Measurements from ENCODE around the gene ELMO3. TPM values are rescaled to one million over a fixed set of nuclear protein-coding genes. Genes with fewer than 3 reads are reported as not detected.

Gene ELMO3
- total and polyA plus RNA-seq, 2 of the 13 experiments (the other 11 are each of a cell fraction or from before 2014, with no cell fraction given): 2.6 to 4.0 TPM

GRCh38 chr16:67226804-67227566, 28.1 kb downstream of the ELMO3 start, which contains the start of gene TMEM208 (continued):
- no peak for TF ChIP-seq FOXP1 (IDR thresholded peaks at IDR 0.05)
- TF ChIP-seq FOXP1 (CRISPR knock-in tag; IDR thresholded peaks at IDR 0.05): peak; percentile 52
- TF ChIP-seq ZBTB42 (CRISPR knock-in tag; IDR thresholded peaks at IDR 0.05): 0 out of 2 replicates have a peak, but pooled peaks have one; percentile 55
- no peak; the same call in 1 of the 2 replicates for TF ChIP-seq NR2F2 (IDR thresholded peaks at IDR 0.05; ENCODE audit: borderline replicate concordance, low read depth)
- no peak for TF ChIP-seq GPN1 (CRISPR knock-in tag; IDR thresholded peaks at IDR 0.05; ENCODE audit: borderline replicate concordance)
- TF ChIP-seq NFE2L2 (IDR thresholded peaks at IDR 0.05; ENCODE audit: low read length): no peak
- TF ChIP-seq MXI1 (IDR thresholded peaks at IDR 0.05; ENCODE audit: borderline replicate concordance, low read depth, low read length): peak; percentile 92; the same call in 1 of the 3 replicates
- peak; percentile 99 for TF ChIP-seq ZNF776 (CRISPR knock-in tag; IDR thresholded peaks at IDR 0.05)
- peak; percentile 67 for TF ChIP-seq AGO2 (optimal IDR thresholded peaks at IDR 0.05; ENCODE audit: low read depth, low read length)
- TF ChIP-seq, protein P1, sequence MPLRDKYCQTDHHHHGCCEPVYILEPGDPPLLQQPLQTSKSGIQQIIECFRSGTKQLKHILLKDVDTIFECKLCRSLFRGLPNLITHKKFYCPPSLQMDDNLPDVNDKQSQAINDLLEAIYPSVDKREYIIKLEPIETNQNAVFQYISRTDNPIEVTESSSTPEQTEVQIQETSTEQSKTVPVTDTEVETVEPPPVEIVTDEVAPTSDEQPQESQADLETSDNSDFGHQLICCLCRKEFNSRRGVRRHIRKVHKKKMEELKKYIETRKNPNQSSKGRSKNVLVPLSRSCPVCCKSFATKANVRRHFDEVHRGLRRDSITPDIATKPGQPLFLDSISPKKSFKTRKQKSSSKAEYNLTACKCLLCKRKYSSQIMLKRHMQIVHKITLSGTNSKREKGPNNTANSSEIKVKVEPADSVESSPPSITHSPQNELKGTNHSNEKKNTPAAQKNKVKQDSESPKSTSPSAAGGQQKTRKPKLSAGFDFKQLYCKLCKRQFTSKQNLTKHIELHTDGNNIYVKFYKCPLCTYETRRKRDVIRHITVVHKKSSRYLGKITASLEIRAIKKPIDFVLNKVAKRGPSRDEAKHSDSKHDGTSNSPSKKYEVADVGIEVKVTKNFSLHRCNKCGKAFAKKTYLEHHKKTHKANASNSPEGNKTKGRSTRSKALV (CRISPR knock-in tag; IDR thresholded peaks at IDR 0.05): no peak
- TF ChIP-seq ZNF879 (CRISPR knock-in tag; IDR thresholded peaks at IDR 0.05): no peak
- no peak for TF ChIP-seq ADNP (CRISPR knock-in tag; IDR thresholded peaks at IDR 0.05)
- peak; percentile 86; the same call in 1 of the 2 replicates for TF ChIP-seq NFKB2 (CRISPR knock-in tag; IDR thresholded peaks at IDR 0.05; ENCODE audit: borderline replicate concordance)
- TF ChIP-seq RFX1 (IDR thresholded peaks at IDR 0.05): no peak
- no peak for TF ChIP-seq ZNF180 (CRISPR knock-in tag; IDR thresholded peaks at IDR 0.05; ENCODE audit: borderline replicate concordance, low read depth)
- TF ChIP-seq ZNF687 (CRISPR knock-in tag; IDR thresholded peaks at IDR 0.05): peak; percentile 91
- TF ChIP-seq, protein P2, sequence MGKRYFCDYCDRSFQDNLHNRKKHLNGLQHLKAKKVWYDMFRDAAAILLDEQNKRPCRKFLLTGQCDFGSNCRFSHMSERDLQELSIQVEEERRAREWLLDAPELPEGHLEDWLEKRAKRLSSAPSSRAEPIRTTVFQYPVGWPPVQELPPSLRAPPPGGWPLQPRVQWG (CRISPR knock-in tag; IDR thresholded peaks at IDR 0.05; ENCODE audit: borderline replicate concordance, low read depth): no peak
- TF ChIP-seq, protein P3, sequence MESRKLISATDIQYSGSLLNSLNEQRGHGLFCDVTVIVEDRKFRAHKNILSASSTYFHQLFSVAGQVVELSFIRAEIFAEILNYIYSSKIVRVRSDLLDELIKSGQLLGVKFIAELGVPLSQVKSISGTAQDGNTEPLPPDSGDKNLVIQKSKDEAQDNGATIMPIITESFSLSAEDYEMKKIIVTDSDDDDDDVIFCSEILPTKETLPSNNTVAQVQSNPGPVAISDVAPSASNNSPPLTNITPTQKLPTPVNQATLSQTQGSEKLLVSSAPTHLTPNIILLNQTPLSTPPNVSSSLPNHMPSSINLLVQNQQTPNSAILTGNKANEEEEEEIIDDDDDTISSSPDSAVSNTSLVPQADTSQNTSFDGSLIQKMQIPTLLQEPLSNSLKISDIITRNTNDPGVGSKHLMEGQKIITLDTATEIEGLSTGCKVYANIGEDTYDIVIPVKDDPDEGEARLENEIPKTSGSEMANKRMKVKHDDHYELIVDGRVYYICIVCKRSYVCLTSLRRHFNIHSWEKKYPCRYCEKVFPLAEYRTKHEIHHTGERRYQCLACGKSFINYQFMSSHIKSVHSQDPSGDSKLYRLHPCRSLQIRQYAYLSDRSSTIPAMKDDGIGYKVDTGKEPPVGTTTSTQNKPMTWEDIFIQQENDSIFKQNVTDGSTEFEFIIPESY (CRISPR knock-in tag; IDR thresholded peaks at IDR 0.05): peak; percentile 79; the same call in 1 of the 2 replicates
- TF ChIP-seq, protein P4, sequence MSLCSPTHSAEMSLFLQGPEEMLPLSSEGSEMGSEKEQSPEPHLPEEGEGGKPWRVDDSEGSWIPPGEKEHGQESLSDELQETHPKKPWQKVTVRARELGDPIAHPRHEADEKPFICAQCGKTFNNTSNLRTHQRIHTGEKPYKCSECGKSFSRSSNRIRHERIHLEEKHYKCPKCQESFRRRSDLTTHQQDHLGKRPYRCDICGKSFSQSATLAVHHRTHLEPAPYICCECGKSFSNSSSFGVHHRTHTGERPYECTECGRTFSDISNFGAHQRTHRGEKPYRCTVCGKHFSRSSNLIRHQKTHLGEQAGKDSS (CRISPR knock-in tag; IDR thresholded peaks at IDR 0.05; ENCODE audit: borderline replicate concordance, low read depth): peak; percentile 77; the same call in 1 of the 2 replicates
- TF ChIP-seq ZNF746 (CRISPR knock-in tag; IDR thresholded peaks at IDR 0.05): no peak
- TF ChIP-seq HIVEP1 (CRISPR knock-in tag; IDR thresholded peaks at IDR 0.05): peak; percentile 14; the same call in 1 of the 2 replicates
- TF ChIP-seq ZNF451 (CRISPR knock-in tag; IDR thresholded peaks at IDR 0.05): 0 out of 2 replicates have a peak, but pooled peaks have one; percentile 55

Data from HepG2 (cell line).